ENCODE data around the gene FBL.

GRCh38 chr19:39838569-39838968 is 7.6 kb downstream of the FBL start:
- TF ChIP-seq CTCF (conservative IDR thresholded peaks at IDR 0.05; ENCODE audit: low read depth, low read length) (no peak), EZH2 (IDR thresholded peaks at IDR 0.05; ENCODE audit: borderline replicate concordance, low read depth, low read length, poor library complexity, severe bottlenecking) (no peak)
